ENCODE data around the gene KCNJ9.
"Not testable (repeated sequence)": the region's sequence is repeated elsewhere in the genome, so short reads cannot be mapped to it uniquely, and the experiment has no call there.

KCNJ9 gene

GRCh38 chr1:160081261-160081936, at the start of gene KCNJ9:
TSS of gene KCNJ9 (plus strand) at chr1:160081538. CDS start at chr1:160084031, 2,493 bp downstream.
- no peak for DNase-seq (ENCODE audit: low spot score)

- no peak for DNase-seq (ENCODE audit: low spot score)
These were observed 49.0 kb upstream of the KCNJ9 start for GRCh38 chr1:160032165-160032820.

GRCh38 chr1:160040476-160040875, 40.9 kb upstream of the KCNJ9 start:
- no peak for DNase-seq (ENCODE audit: low spot score)

- DNase-seq (ENCODE audit: low spot score): no peak
These were observed 37.8 kb upstream of the KCNJ9 start for GRCh38 chr1:160043543-160043942.

GRCh38 chr1:160045653-160046052, 35.7 kb upstream of the KCNJ9 start:
- DNase-seq (ENCODE audit: low spot score): no peak

- peak; percentile 79 for DNase-seq (ENCODE audit: low spot score)
These were observed 34.7 kb upstream of the KCNJ9 start for GRCh38 chr1:160046494-160047110.

GRCh38 chr1:160047111-160047991, 34.0 kb upstream of the KCNJ9 start:
- no peak for DNase-seq (ENCODE audit: low spot score)

- no peak for DNase-seq (ENCODE audit: low spot score)
These were observed 33.0 kb upstream of the KCNJ9 start for GRCh38 chr1:160048335-160048734.

- DNase-seq (ENCODE audit: low spot score): no peak
These were observed 32.2 kb upstream of the KCNJ9 start for GRCh38 chr1:160049101-160049500.

- DNase-seq (ENCODE audit: low spot score): not testable (repeated sequence)
These were observed 31.2 kb upstream of the KCNJ9 start for GRCh38 chr1:160050182-160050581.

GRCh38 chr1:160050619-160051018, 30.7 kb upstream of the KCNJ9 start:
- no peak for DNase-seq (ENCODE audit: low spot score)

- no peak for DNase-seq (ENCODE audit: low spot score)
These were observed 28.4 kb upstream of the KCNJ9 start for GRCh38 chr1:160052936-160053335.

- no peak for DNase-seq (ENCODE audit: low spot score)
These were observed 27.6 kb upstream of the KCNJ9 start for GRCh38 chr1:160053548-160054365.

GRCh38 chr1:160056648-160057169, 24.6 kb upstream of the KCNJ9 start:
- DNase-seq (ENCODE audit: low spot score): no peak

- no peak for DNase-seq (ENCODE audit: low spot score)
These were observed 23.3 kb upstream of the KCNJ9 start for GRCh38 chr1:160058087-160058486.

GRCh38 chr1:160061369-160062229, 19.7 kb upstream of the KCNJ9 start:
- no peak for DNase-seq (ENCODE audit: low spot score)

GRCh38 chr1:160062230-160062532, 19.2 kb upstream of the KCNJ9 start:
- DNase-seq (ENCODE audit: low spot score): no peak

- no peak for DNase-seq (ENCODE audit: low spot score)
These were observed 18.2 kb upstream of the KCNJ9 start for GRCh38 chr1:160063176-160063575.

GRCh38 chr1:160064164-160064563, 17.2 kb upstream of the KCNJ9 start:
- no peak for DNase-seq (ENCODE audit: low spot score)

- DNase-seq (ENCODE audit: low spot score): no peak
These were observed 16.6 kb upstream of the KCNJ9 start for GRCh38 chr1:160064746-160065145.

Data from D341Med (cell line).